ENCODE measurements around the gene RNMT. TPM values are rescaled to one million over a fixed set of nuclear protein-coding genes. Genes with fewer than 3 reads are reported as not detected.

Gene RNMT
- total and polyA plus RNA-seq, 2 experiments from 2014 or later: 40.7 to 188 TPM

DNA sequence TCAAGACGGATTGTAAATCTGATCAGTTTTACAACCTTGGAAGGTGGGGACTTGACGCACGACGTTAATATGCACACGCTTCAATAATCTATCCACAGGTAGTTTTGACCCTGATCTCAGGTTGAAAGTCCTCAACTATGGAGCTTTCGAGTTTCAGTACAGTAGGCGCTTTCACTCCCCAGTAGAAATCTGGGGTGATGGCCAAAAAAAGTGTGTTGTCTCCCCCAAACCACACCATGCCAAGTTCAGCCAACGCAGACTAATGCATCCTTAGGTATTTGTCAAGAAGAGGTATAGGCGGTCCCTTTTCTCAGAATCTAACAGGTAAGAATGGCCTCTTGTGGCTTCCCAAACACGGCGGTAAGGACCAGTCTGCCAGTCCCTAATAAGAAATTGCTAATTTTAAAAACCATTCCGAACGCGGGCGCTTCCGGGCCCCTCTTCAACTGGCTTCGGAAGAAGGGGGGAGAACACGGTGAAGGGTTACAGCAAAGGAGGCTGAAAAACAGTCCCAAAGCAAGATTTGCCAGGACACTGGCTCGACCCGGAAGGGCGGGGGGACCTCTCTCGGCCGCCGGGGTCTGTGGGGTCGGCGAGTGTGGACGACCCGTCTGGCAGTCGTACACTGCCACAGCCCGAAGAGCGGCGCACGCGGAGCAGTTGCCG is 774 bp upstream of the RNMT start:
- Mint-ChIP-seq H3K4me1 (peaks cover 12% of the 10 kb centered on the region), H3K36me3 (ENCODE audit: low read depth) (peaks cover 2% of the 10 kb centered on the region; the same call in 1 of the 3 replicates), H3K4me3 (peak overlapping the region; percentile 88), H3K9me3 (no peaks in the 10 kb centered on the region), H3K27ac (peak overlapping the region; percentile 68; the same call in 1 of the 2 replicates), H3K27me3 (ENCODE audit: insufficient read depth, low read depth, poor library complexity) (peaks cover 3% of the 10 kb centered on the region)
- Histone ChIP-seq H3K4me2 (peak overlapping the region; percentile 87), H4K20me1 (replicated peaks; ENCODE audit: insufficient read depth) (peaks cover 25% of the 10 kb centered on the region), H3K27ac (ENCODE audit: low read depth) (no peak overlapping the region), H3K9me2 (ENCODE audit: insufficient read depth) (no peaks in the 10 kb centered on the region), H3K4me1 (ENCODE audit: insufficient read depth) (peaks cover 13% of the 10 kb centered on the region), H2AFZ (peak overlapping the region; percentile 93; the same call in 1 of the 2 replicates), H3K27me3 (ENCODE audit: insufficient read depth) (no peaks in the 10 kb centered on the region), H3K36me3 (ENCODE audit: insufficient read depth) (no peaks in the 10 kb centered on the region), H3F3A (replicated peaks; ENCODE audit: low read depth) (no peaks in the 10 kb centered on the region), H3K4me3 (peak overlapping the region; percentile 97), H3K79me2 (replicated peaks; ENCODE audit: insufficient read depth) (peaks cover 95% of the 10 kb centered on the region)
- no peak for TF ChIP-seq ETS1 (IDR thresholded peaks at IDR 0.05)
- no peak for TF ChIP-seq EZH2 (IDR thresholded peaks at IDR 0.05; ENCODE audit: low read depth, unreplicated experiment)
- TF ChIP-seq, protein P1, sequence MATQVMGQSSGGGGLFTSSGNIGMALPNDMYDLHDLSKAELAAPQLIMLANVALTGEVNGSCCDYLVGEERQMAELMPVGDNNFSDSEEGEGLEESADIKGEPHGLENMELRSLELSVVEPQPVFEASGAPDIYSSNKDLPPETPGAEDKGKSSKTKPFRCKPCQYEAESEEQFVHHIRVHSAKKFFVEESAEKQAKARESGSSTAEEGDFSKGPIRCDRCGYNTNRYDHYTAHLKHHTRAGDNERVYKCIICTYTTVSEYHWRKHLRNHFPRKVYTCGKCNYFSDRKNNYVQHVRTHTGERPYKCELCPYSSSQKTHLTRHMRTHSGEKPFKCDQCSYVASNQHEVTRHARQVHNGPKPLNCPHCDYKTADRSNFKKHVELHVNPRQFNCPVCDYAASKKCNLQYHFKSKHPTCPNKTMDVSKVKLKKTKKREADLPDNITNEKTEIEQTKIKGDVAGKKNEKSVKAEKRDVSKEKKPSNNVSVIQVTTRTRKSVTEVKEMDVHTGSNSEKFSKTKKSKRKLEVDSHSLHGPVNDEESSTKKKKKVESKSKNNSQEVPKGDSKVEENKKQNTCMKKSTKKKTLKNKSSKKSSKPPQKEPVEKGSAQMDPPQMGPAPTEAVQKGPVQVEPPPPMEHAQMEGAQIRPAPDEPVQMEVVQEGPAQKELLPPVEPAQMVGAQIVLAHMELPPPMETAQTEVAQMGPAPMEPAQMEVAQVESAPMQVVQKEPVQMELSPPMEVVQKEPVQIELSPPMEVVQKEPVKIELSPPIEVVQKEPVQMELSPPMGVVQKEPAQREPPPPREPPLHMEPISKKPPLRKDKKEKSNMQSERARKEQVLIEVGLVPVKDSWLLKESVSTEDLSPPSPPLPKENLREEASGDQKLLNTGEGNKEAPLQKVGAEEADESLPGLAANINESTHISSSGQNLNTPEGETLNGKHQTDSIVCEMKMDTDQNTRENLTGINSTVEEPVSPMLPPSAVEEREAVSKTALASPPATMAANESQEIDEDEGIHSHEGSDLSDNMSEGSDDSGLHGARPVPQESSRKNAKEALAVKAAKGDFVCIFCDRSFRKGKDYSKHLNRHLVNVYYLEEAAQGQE (IDR thresholded peaks at IDR 0.05; ENCODE audit: unreplicated experiment): no peak
- TF ChIP-seq STAT1 (IDR thresholded peaks at IDR 0.05; ENCODE audit: unreplicated experiment): no peak
- TF ChIP-seq POLR2AphosphoS5 (IDR thresholded peaks at IDR 0.05; ENCODE audit: low read depth): no peak
- TF ChIP-seq, protein P2, sequence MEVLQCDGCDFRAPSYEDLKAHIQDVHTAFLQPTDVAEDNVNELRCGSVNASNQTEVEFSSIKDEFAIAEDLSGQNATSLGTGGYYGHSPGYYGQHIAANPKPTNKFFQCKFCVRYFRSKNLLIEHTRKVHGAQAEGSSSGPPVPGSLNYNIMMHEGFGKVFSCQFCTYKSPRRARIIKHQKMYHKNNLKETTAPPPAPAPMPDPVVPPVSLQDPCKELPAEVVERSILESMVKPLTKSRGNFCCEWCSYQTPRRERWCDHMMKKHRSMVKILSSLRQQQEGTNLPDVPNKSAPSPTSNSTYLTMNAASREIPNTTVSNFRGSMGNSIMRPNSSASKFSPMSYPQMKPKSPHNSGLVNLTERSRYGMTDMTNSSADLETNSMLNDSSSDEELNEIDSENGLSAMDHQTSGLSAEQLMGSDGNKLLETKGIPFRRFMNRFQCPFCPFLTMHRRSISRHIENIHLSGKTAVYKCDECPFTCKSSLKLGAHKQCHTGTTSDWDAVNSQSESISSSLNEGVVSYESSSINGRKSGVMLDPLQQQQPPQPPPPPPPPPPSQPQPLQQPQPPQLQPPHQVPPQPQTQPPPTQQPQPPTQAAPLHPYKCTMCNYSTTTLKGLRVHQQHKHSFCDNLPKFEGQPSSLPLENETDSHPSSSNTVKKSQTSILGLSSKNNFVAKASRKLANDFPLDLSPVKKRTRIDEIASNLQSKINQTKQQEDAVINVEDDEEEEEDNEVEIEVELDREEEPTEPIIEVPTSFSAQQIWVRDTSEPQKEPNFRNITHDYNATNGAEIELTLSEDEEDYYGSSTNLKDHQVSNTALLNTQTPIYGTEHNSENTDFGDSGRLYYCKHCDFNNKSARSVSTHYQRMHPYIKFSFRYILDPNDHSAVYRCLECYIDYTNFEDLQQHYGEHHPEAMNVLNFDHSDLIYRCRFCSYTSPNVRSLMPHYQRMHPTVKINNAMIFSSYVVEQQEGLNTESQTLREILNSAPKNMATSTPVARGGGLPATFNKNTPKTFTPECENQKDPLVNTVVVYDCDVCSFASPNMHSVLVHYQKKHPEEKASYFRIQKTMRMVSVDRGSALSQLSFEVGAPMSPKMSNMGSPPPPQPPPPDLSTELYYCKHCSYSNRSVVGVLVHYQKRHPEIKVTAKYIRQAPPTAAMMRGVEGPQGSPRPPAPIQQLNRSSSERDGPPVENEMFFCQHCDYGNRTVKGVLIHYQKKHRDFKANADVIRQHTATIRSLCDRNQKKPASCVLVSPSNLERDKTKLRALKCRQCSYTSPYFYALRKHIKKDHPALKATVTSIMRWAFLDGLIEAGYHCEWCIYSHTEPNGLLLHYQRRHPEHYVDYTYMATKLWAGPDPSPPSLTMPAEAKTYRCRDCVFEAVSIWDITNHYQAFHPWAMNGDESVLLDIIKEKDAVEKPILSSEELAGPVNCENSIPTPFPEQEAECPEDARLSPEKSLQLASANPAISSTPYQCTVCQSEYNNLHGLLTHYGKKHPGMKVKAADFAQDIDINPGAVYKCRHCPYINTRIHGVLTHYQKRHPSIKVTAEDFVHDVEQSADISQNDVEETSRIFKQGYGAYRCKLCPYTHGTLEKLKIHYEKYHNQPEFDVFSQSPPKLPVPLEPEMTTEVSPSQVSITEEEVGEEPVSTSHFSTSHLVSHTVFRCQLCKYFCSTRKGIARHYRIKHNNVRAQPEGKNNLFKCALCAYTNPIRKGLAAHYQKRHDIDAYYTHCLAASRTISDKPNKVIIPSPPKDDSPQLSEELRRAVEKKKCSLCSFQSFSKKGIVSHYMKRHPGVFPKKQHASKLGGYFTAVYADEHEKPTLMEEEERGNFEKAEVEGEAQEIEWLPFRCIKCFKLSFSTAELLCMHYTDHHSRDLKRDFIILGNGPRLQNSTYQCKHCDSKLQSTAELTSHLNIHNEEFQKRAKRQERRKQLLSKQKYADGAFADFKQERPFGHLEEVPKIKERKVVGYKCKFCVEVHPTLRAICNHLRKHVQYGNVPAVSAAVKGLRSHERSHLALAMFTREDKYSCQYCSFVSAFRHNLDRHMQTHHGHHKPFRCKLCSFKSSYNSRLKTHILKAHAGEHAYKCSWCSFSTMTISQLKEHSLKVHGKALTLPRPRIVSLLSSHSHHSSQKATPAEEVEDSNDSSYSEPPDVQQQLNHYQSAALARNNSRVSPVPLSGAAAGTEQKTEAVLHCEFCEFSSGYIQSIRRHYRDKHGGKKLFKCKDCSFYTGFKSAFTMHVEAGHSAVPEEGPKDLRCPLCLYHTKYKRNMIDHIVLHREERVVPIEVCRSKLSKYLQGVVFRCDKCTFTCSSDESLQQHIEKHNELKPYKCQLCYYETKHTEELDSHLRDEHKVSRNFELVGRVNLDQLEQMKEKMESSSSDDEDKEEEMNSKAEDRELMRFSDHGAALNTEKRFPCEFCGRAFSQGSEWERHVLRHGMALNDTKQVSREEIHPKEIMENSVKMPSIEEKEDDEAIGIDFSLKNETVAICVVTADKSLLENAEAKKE (CRISPR knock-in tag; IDR thresholded peaks at IDR 0.05): no peak
- no peak for TF ChIP-seq EZH2phosphoT487 (IDR thresholded peaks at IDR 0.05; ENCODE audit: unreplicated experiment)
- no peak for TF ChIP-seq NANOG (IDR thresholded peaks at IDR 0.05; ENCODE audit: borderline replicate concordance)
- DNase-seq (ENCODE audit: low spot score) (peak; percentile 36), ATAC-seq (peak; percentile 10)
